Subcutaneous adipose tissue (tissue), 4 donors: ENCODE data around the gene C12orf75. TPM values are rescaled to one million over a fixed set of nuclear protein-coding genes. Genes with fewer than 3 reads are reported as not detected.

Experiments used
- total RNA-seq, 4 donors: library from RNA; depleted of rRNA; stranded (reverse); fragments of >200 nt; gene quantifications; one replicate each; pipeline ENCODE4 v1.1.0, GENCODE V29; 2016
- TF ChIP-seq, protein P1 (sequence below): fragments of 450-650 bp; IDR thresholded peaks from one replicate; pipeline ENCODE4 v1.5.1; 2016; ENCODE audit warnings: low read depth, mild to moderate bottlenecking, control low read depth, antibody characterized with exemption, moderate library complexity

Gene C12orf75
- total RNA-seq, 4 donors from 2014 or later: 2.4 to 6.8 (median 3.3) TPM

DNA sequence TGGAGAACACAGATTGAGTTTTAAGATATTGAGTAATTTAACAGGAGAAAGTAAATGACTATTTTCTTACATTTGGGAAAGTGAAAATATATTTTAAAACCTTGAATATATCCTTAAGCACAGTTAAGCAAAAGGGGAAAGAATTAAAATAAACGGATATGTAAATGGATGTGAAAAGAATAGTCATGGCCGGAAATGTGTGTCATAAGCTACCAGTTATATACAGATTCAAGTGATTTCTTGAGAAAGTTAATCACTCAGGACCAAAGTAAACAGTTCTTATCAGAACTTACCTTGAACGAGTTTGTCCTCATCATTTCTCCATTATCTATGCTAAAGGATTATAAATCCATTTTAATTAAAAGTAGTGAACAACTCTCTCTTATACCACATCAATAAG, 33.4 kb downstream of the C12orf75 start:
- TF ChIP-seq, protein P1, sequence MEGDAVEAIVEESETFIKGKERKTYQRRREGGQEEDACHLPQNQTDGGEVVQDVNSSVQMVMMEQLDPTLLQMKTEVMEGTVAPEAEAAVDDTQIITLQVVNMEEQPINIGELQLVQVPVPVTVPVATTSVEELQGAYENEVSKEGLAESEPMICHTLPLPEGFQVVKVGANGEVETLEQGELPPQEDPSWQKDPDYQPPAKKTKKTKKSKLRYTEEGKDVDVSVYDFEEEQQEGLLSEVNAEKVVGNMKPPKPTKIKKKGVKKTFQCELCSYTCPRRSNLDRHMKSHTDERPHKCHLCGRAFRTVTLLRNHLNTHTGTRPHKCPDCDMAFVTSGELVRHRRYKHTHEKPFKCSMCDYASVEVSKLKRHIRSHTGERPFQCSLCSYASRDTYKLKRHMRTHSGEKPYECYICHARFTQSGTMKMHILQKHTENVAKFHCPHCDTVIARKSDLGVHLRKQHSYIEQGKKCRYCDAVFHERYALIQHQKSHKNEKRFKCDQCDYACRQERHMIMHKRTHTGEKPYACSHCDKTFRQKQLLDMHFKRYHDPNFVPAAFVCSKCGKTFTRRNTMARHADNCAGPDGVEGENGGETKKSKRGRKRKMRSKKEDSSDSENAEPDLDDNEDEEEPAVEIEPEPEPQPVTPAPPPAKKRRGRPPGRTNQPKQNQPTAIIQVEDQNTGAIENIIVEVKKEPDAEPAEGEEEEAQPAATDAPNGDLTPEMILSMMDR: no peak

DNA sequence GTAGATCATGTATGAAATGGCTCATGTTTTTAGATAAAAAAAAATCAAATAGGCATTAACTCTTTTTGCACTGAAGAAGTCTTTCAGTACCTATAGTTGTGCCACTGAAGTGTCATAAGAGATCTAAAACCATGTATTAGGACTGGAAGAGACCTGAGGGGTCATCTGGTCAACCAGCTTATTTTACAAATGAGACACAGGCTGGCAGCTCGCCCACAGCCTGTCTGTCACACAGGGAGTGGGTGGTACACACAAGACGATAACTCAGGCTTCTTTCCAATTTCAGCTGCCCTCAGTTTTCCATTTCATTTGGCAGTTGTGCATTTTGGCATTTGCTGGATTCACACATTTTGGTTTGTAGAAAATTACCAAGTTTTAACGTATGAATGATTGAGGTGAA, 34.7 kb downstream of the C12orf75 start:
- TF ChIP-seq, protein P1: no peak

DNA sequence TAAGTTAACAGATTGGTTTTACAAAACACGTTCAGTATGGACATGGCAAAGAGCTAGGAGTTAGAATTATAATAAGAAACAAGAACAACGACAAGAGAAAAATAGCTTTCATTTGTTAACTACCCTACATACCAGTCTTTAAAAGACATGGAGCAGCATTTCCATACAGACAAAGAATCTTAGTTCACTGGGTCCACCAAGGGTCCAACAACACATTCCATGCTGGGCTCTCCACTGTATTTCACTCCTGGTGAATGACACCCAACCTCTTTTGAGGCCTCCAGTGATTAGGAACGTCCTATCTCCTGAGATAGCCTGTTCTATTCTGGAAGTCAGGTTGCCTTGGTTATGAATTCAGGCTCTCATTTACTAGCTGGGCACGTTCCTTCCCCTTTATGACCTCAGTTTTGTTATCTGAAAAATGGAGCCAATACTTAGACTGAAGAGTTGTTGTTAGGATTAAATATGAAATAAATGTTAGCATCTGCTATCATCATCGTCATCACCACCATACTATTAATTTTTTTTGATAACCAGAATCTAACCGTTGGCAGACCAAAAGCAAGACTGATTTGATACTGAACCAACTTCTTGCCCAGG, 37.7 kb downstream of the C12orf75 start:
- TF ChIP-seq, protein P1: no peak

DNA sequence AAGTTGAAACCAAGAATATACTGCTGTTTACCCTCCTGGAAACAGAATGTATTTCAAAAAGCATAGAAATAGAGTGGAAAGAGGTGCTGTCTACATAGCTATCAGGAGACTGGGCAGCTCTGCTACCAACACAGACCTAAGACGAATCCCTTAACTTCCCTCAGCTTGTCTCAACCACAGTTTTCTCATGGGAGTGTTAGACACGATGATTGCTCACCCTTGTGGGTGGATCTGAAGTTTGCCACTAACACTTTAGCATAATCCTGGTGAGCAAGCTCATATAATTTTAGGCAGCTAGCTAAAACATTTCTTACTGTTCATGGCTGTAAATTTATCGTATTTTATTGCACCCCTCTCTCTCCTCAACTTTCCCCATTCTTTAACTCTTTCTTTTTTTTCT, 38.5 kb downstream of the C12orf75 start:
- TF ChIP-seq, protein P1: no peak

DNA sequence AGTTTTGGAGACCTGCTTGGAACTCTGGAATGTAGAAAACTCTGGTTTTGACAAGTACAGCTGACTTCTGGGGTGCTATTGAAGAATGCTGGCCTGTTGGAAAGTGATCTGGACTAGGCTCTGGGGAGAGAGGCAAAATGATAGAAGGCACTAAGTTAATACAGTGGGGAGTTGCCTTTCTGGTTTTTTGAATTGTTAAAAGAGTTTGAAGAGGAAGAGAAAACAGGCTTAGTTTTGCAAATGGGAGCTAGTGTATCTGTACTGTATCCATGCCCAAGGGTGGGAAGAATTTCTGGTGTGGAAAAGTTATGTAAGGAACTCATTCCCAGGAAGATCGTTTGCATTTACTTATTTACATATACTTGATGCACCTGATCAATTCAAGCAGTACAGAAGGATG, 43.8 kb downstream of the C12orf75 start:
- TF ChIP-seq, protein P1: no peak

DNA sequence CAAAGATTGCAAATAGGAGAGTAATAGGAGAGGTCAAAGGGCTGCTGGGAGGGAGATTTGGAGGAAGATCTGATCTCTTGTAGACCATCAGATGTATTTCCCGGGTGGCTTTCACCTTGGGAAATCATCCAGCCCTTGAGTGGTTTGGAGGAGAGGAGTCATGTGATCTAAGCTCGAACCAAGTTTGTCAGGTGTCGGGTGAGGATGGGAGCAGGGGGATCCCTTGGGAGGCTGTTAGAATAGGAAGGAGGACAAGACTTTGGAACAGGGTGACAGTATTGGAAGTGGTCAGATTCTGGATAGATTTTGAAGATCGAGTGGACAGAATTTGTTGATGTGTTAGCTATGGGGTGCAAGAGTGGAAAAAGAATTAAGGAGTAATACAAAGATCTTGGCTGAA, 46.6 kb downstream of the C12orf75 start:
- TF ChIP-seq, protein P1: no peak

DNA sequence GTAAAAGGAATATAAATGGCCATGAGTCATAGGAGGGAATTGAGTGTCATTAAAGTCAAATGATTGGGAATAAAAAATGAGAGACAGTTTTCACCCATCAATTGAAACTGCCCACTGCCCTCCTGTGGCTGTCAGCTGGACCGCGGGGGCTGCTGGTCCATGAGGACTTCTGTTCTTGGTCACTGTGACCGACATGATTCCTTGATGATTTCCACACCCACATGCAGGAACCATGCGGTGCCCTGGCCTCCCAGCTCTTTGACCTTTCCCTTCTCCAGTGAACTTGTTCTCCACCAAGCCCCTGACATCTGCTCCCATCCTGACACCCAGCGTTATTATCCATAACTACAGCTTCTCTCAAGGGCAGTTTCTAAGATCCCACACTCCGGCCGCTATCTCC, 48.4 kb downstream of the C12orf75 start:
- TF ChIP-seq, protein P1: no peak
